ENCODE results near the gene ZCCHC14. TPM values are rescaled to one million over a fixed set of nuclear protein-coding genes. Genes with fewer than 3 reads are reported as not detected.

The ZCCHC14 gene
- total RNA-seq, 2 donors from 2014 or later, result 3.0 to 5.2 TPM

- H3K27me3 Mint-ChIP-seq, result no peaks in the 10 kb centered on the region
- no peaks in the 10 kb centered on the region for H3K9me3 Mint-ChIP-seq
- peaks cover 21% of the 10 kb centered on the region for H3K4me1 Mint-ChIP-seq
- no peak for ATAC-seq (replicated peaks)
- no peak overlapping the region for H3K27ac Mint-ChIP-seq
- no peaks in the 10 kb centered on the region for H3K36me3 Mint-ChIP-seq (ENCODE audit: low read depth)
- no peak overlapping the region for H3K4me3 Mint-ChIP-seq
Observed at GRCh38 chr16:87466975-87467501, 25.8 kb downstream of the ZCCHC14 start.

GRCh38 chr16:87465879-87466278, 26.9 kb downstream of the ZCCHC14 start:
- H3K4me1 Mint-ChIP-seq, result peaks cover 21% of the 10 kb centered on the region
- peak overlapping the region; percentile 5 for H3K4me3 Mint-ChIP-seq
- ATAC-seq (replicated peaks), result no peak
- no peaks in the 10 kb centered on the region for H3K9me3 Mint-ChIP-seq
- no peaks in the 10 kb centered on the region for H3K36me3 Mint-ChIP-seq (ENCODE audit: low read depth)
- no peak overlapping the region for H3K27ac Mint-ChIP-seq
- H3K27me3 Mint-ChIP-seq, result no peaks in the 10 kb centered on the region

DNA sequence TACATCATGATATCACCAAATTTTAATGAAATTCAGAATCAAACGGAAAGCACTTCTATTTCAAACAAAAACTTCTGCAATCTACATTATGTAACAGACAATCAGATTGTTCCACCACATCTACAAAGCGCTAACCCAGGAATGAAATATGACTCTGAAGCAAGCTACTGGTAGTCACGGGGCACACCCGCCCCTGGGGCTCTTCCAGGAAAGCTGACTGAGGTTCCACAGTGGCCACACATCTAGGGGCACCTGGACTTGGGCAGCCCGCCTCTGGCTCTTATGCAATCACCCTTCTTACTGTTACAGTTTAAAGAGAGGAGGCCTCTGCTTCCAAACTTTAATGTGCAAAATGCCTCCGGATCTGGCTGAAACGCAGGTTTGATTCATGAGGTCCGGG, 27.5 kb downstream of the ZCCHC14 start:
- Mint-ChIP-seq H3K9me3 (no peaks in the 10 kb centered on the region), H3K4me1 (peaks cover 21% of the 10 kb centered on the region), H3K36me3 (ENCODE audit: low read depth) (peaks cover 2% of the 10 kb centered on the region), H3K4me3 (peak overlapping the region; percentile 80), H3K27me3 (no peaks in the 10 kb centered on the region), H3K27ac (peak overlapping the region; percentile 89)
- no peak for ATAC-seq (replicated peaks)

DNA sequence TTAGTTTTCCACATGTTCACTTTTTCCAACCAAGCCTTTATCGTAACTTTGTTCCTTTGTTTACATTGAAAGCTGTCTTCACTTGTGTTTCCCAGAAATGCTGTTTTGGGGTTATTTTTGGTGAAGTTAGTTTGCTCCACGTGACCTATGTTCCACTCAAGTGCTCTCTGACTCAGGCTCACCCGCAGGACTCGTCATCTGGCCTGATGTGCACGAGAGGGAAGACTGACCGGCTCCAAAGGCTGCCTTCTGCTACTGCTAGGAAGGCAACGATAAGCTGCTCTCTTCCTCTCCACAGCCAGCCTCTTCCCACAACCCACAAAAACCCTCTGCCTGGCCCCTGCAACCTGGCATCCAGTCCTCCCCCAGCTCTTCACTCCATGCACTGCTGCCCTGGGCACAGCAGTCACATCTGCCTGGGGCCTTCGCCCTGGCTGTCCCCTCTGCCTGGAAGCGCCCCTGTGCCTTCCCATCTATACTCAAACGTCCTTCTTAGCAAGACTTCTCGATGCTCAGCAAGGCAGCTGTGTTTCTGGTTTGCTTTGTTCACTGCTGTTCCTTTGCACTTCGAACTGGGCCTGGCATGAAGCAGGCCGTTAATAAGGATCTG, 28.0 kb downstream of the ZCCHC14 start:
- Mint-ChIP-seq H3K27ac (peak overlapping the region; percentile 89), H3K27me3 (no peaks in the 10 kb centered on the region), H3K36me3 (ENCODE audit: low read depth) (peaks cover 7% of the 10 kb centered on the region), H3K4me3 (peak overlapping the region; percentile 80), H3K9me3 (no peaks in the 10 kb centered on the region), H3K4me1 (peaks cover 21% of the 10 kb centered on the region)
- ATAC-seq (replicated peaks), result peak; percentile 87

DNA sequence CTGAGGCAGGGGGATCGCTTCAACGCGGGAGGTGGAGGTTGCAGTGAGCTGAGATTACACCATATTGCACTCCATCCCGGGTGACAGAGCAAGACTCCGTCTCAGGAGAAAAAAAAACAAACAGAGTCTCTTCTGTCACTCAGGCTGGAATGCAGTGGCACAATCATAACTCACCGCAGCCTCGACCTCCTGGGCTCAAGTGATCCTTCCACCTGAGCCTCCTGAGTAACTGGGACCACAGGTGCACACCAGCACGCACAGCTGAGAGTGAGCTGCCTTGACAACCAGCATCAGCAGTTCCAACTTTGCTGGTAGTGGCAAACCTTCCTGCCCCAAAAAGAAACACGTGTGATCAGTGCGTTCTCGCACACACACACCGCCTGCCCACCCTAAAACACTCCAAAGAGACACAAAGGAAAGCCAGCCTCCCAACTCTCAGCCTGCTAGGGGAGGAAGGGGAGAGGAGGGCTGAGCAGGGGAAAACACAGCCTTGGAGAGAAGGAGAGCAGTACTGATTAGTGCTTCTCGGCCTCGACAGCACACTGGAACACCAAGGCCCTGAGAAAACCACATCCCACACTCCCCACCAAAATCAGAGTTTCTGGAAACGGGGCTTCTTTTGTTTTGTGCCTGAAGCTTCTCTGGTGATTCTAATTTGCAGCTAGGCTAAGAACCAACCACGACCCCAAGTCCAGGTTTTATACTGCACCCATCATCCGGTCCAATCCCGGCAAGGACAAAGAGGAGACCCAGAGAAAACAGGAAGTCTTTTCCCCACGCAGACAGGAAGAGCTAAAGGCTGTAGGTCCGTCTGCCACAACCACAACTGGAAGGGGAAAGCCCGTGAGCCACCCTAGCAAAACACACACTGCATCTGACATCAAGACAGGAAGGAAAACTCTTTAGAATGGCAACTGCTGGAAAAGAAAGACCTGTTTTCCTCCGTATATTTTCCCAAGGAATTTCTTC, 28.8 kb downstream of the ZCCHC14 start:
- peak overlapping the region; percentile 89 for H3K27ac Mint-ChIP-seq
- H3K4me3 Mint-ChIP-seq, result peak overlapping the region; percentile 80
- peaks cover 14% of the 10 kb centered on the region for H3K36me3 Mint-ChIP-seq (ENCODE audit: low read depth)
- no peaks in the 10 kb centered on the region for H3K27me3 Mint-ChIP-seq
- peak; percentile 86 for ATAC-seq (replicated peaks)
- H3K9me3 Mint-ChIP-seq, result no peaks in the 10 kb centered on the region
- peaks cover 21% of the 10 kb centered on the region for H3K4me1 Mint-ChIP-seq

DNA sequence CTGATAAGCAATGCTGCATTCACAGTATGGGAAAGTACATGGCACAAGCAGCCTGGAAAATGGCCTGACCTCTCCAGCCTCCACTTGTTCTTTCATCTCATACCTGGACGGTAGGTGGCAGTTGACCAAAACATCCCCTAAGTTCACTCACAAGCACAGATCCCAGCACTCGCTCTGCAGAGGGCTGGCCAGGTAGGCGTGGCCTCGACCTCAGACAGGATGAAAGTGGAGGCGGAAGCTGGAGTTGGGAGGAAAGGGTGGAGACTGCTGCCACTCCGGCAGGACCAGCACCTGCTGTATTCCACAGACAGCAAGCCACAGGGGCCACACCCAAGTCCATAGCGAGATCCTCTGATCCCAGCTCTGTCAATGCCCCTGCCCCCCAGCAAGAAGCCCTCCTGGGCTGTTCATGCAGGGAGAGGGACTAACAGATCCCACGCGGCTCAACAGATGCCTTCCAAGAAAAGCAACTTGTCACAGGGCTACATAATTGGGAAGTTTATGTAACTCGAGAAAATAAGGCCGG, 31.3 kb downstream of the ZCCHC14 start:
- Mint-ChIP-seq H3K4me3 (no peak overlapping the region), H3K27me3 (no peaks in the 10 kb centered on the region), H3K36me3 (ENCODE audit: low read depth) (peaks cover 38% of the 10 kb centered on the region), H3K4me1 (peaks cover 32% of the 10 kb centered on the region), H3K27ac (no peak overlapping the region), H3K9me3 (no peaks in the 10 kb centered on the region)
- ATAC-seq (replicated peaks), result no peak

DNA sequence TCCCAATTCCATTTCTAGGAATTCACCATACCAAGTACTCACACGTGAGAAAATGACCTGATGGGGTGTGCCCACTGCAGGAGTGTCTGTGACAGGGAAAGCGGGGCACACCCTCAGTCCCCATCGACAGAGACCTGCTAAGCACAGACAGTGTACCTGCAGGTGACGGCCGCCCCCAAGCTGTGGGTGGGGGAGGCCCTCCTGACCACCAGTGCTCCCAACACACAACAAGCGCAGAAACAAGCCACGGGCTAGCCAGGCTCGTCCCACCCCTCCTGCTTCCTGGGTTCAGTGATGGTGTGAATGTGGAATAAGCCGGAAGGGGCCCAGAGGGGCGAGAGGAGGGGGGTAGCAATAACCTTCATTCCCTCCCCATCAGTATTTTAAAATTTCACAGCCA, 31.9 kb downstream of the ZCCHC14 start:
- H3K27ac Mint-ChIP-seq, result no peak overlapping the region

GRCh38 chr16:87459833-87460232, 33.0 kb downstream of the ZCCHC14 start:
- Mint-ChIP-seq H3K27ac (no peak overlapping the region), H3K4me1 (peaks cover 27% of the 10 kb centered on the region), H3K4me3 (no peak overlapping the region), H3K27me3 (no peaks in the 10 kb centered on the region), H3K9me3 (no peaks in the 10 kb centered on the region), H3K36me3 (ENCODE audit: low read depth) (peaks cover 38% of the 10 kb centered on the region)
- ATAC-seq (replicated peaks), result no peak

More for the DNA sequence above, 31.9 kb downstream of the ZCCHC14 start:
- H3K36me3 Mint-ChIP-seq (ENCODE audit: low read depth), result peaks cover 38% of the 10 kb centered on the region
- H3K4me1 Mint-ChIP-seq, result peaks cover 32% of the 10 kb centered on the region
- H3K27me3 Mint-ChIP-seq, result no peaks in the 10 kb centered on the region
- no peak for ATAC-seq (replicated peaks)
- H3K4me3 Mint-ChIP-seq, result no peak overlapping the region
- H3K9me3 Mint-ChIP-seq, result no peaks in the 10 kb centered on the region

GRCh38 chr16:87459027-87459426, 33.8 kb downstream of the ZCCHC14 start:
- H3K9me3 Mint-ChIP-seq, result no peaks in the 10 kb centered on the region
- peaks cover 39% of the 10 kb centered on the region for H3K36me3 Mint-ChIP-seq (ENCODE audit: low read depth)
- H3K4me3 Mint-ChIP-seq, result no peak overlapping the region
- H3K27me3 Mint-ChIP-seq, result no peaks in the 10 kb centered on the region
- peaks cover 23% of the 10 kb centered on the region for H3K4me1 Mint-ChIP-seq
- H3K27ac Mint-ChIP-seq, result no peak overlapping the region
- no peak for ATAC-seq (replicated peaks)

DNA sequence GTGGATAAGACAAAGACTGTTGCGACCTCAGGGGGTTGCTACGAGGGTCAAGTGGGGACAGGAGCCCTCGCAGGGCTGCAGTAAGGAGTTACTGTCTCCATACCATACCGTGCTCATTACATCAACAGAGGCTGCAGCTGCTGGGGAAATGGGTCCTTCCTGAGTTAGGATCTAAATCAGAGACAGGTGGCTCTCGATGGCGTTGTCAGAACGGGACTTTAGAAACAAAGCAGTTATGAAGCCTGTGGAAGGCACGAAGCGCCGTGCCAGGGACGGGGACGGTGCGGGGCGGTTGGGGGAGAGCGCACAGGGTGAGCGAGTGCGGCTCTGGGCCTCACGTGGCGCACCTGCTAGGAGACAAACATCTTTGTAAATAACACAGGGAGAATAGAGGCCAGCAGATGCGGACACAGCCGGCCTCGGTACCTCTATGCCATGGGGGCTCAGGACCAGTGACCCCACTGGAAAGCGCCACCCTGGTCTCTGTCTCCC, 34.4 kb downstream of the ZCCHC14 start:
- Mint-ChIP-seq H3K9me3 (no peaks in the 10 kb centered on the region), H3K4me1 (peaks cover 22% of the 10 kb centered on the region), H3K27me3 (no peaks in the 10 kb centered on the region), H3K4me3 (peak overlapping the region; percentile 65), H3K27ac (no peak overlapping the region), H3K36me3 (ENCODE audit: low read depth) (peaks cover 45% of the 10 kb centered on the region)
- ATAC-seq (replicated peaks), result no peak

- peak overlapping the region; percentile 65 for H3K4me3 Mint-ChIP-seq
- peaks cover 22% of the 10 kb centered on the region for H3K4me1 Mint-ChIP-seq
- H3K27me3 Mint-ChIP-seq, result no peaks in the 10 kb centered on the region
- H3K27ac Mint-ChIP-seq, result peak overlapping the region; percentile 90
- H3K36me3 Mint-ChIP-seq (ENCODE audit: low read depth), result peaks cover 51% of the 10 kb centered on the region
- H3K9me3 Mint-ChIP-seq, result no peaks in the 10 kb centered on the region
- ATAC-seq (replicated peaks), result peak; percentile 91
Observed at GRCh38 chr16:87457709-87458423, 35.0 kb downstream of the ZCCHC14 start.

DNA sequence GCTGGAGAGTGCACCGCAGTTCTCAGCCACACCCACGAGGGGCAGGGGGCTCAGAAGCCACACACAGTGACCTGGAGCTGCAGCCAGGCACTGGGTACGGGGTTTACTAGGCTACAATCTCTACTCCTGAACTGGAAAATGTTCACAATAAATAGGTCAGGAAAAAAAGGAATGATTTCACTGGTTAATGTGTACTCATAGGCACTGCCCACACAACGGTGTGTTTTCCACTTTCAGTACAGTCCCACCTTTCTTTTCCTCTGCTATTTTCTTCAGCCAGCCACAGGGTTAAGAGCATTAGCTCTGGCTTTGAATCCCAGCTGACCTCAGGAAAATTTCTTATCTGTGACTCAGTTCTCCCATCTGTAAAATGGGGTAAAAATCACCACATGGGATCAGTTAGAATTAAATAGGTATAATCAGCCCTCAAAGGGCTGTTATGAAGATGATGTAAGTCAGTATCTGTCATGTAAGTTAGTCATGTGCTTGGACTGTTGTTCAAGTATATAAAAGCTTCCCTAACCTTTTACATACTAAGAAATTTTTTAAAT, 35.7 kb downstream of the ZCCHC14 start:
- H3K27me3 Mint-ChIP-seq, result no peaks in the 10 kb centered on the region
- H3K36me3 Mint-ChIP-seq (ENCODE audit: low read depth), result peaks cover 58% of the 10 kb centered on the region
- H3K27ac Mint-ChIP-seq, result peak overlapping the region; percentile 90
- peak; percentile 68 for ATAC-seq (replicated peaks)
- H3K4me1 Mint-ChIP-seq, result peaks cover 19% of the 10 kb centered on the region
- H3K4me3 Mint-ChIP-seq, result peak overlapping the region; percentile 65
- H3K9me3 Mint-ChIP-seq, result no peaks in the 10 kb centered on the region

DNA sequence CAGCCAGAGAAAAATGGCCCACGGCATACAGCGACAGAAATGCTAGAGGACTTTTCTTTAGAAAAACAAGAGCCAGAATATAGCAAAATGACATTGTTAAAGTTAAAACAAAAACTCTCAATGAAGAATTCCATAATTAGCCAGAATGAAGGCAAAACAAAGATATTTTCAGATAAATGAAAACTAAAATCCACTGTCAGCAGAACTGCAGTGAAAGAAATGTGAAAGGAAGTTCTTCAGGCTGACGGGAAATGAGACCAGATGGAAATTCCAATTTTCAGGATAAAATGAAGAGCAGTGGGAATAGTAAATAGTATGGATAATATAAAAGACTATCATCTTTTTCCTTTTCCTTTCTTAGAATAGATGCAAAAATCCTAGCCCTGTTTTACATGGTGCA, 38.4 kb downstream of the ZCCHC14 start:
- H3K4me1 Mint-ChIP-seq, result peaks cover 18% of the 10 kb centered on the region
- no peaks in the 10 kb centered on the region for H3K9me3 Mint-ChIP-seq
- H3K36me3 Mint-ChIP-seq (ENCODE audit: low read depth), result peaks cover 57% of the 10 kb centered on the region
- H3K27ac Mint-ChIP-seq, result no peak overlapping the region
- ATAC-seq (replicated peaks), result no peak
- no peak overlapping the region for H3K4me3 Mint-ChIP-seq
- no peaks in the 10 kb centered on the region for H3K27me3 Mint-ChIP-seq

DNA sequence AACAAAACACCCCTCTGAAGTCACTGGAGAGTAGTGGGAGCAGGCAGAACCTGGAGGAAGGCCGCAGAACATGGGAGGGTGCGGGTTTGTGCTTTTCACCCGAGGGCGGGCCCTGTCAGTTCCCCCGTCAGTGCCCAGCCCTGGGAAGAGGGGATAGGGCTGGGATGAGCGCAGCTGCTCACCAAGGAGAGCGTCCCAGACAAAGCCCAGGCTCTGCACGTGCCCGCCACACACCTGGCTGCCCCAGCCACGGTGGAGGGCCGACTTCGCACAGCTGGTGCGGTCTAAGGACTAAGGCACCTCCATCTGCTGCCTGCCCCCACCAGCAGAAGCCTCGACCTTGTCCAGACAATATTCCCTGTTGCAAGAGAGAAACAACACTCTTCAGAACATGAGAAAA, 39.5 kb downstream of the ZCCHC14 start:
- H3K27ac Mint-ChIP-seq, result no peak overlapping the region
- no peak overlapping the region for H3K4me3 Mint-ChIP-seq
- H3K4me1 Mint-ChIP-seq, result peaks cover 18% of the 10 kb centered on the region
- H3K27me3 Mint-ChIP-seq, result no peaks in the 10 kb centered on the region
- no peak for ATAC-seq (replicated peaks)
- H3K36me3 Mint-ChIP-seq (ENCODE audit: low read depth), result peaks cover 57% of the 10 kb centered on the region
- H3K9me3 Mint-ChIP-seq, result no peaks in the 10 kb centered on the region

Measured in activated T-helper 17 cell treated with anti-CD3 and anti-CD28 coated beads, Interleukin-2, amount 50 U/mL, for 72 hours (primary cell).